GM12878 (cell line): ENCODE results near the gene IPPK. TPM values are rescaled to one million over a fixed set of nuclear protein-coding genes. Genes with fewer than 3 reads are reported as not detected.

Experiments used
- ATAC-seq: fragments of 200-7000 bp; cut with Tn5 transposase; 3 replicates; pipeline ENCODE4 v1.9.1; 2020; ENCODE audit warnings: mild to moderate bottlenecking, moderate library complexity
- BruUV-seq: library from RNA; stranded (reverse); fragments of 400-500 nt; replicated peaks from 2 replicates; lab custom pipeline; 2021; lab: Mats Ljungman, UMichigan
- CTCF ChIA-PET: fragments of 300-600 bp; sonication (Branson Sonifier 250); formaldehyde crosslinking; extraction: SDS; loops from one replicate; lab custom pipeline; 2021; ENCODE audit warnings: inconsistent platforms; lab: Yijun Ruan, JAX
- POLR2A ChIA-PET: fragments of 350-600 bp; formaldehyde crosslinking; extraction: SDS; loops from one replicate; lab custom pipeline; 2021; ENCODE audit warnings: inconsistent platforms; lab: Charles Lee
- RAD21 ChIA-PET: fragments of 300-600 bp; sonication (Branson Sonifier 250); formaldehyde crosslinking; loops from one replicate; lab custom pipeline; 2023; ENCODE audit warnings: antibody characterized with exemption; ENCODE audit not compliant: unreplicated experiment; lab: Charles Lee
- SMC1A ChIA-PET: fragments of 300-600 bp; sonication (Branson Sonifier 250); formaldehyde crosslinking; loops from one replicate; lab custom pipeline; 2023; ENCODE audit not compliant: unreplicated experiment, uncharacterized antibody; lab: Charles Lee
- DNase-seq: peaks from one replicate; pipeline ENCODE4 v3.0.0-alpha.2; 2011; ENCODE audit warnings: low read depth, low spot score
- FAIRE-seq: peaks from 3 replicates; lab custom pipeline; 2011; peaks lifted over from hg19 to GRCh38; lab: Jason Lieb, UNC
- H2AFZ ChIP-seq: 2 replicates; pipeline ENCODE4 v1.6.0; 2011; ENCODE audit warnings: low read depth, low read length, control low read depth; ENCODE audit not compliant: control insufficient read depth
- H3K27ac ChIP-seq: 2 replicates; pipeline ENCODE4 v1.5.1; 2011; ENCODE audit warnings: control low read depth; ENCODE audit not compliant: control insufficient read depth, insufficient read depth
- H3K27me3 ChIP-seq, 2 experiments: replicated peaks in 1 of 2; 2 replicates each; pipeline versions ENCODE4 v1.6.0 to v1.6.1; 2011; ENCODE audit warnings: low read length in 1 of 2; ENCODE audit not compliant: control insufficient read depth in 2 of 2, insufficient read depth in 2 of 2
- H3K36me3 ChIP-seq, 2 experiments: 2 replicates each; pipeline ENCODE4 v1.5.1; 2011; ENCODE audit warnings: low read length in 1 of 2; ENCODE audit not compliant: control insufficient read depth in 2 of 2, insufficient read depth in 2 of 2
- H3K4me1 ChIP-seq: 2 replicates; pipeline ENCODE4 v1.6.1; 2011; ENCODE audit warnings: mild to moderate bottlenecking, low read length, moderate library complexity, mixed read lengths; ENCODE audit not compliant: control insufficient read depth, insufficient read depth
- H3K4me2 ChIP-seq: 2 replicates; pipeline ENCODE4 v1.6.0; 2011; ENCODE audit warnings: control low read depth; ENCODE audit not compliant: control insufficient read depth, insufficient read depth
- H3K4me3 ChIP-seq: fragments of 200-600 bp; sonication (generic); 2 replicates; pipeline ENCODE4 v1.5.1; 2016
- H3K79me2 ChIP-seq: 2 replicates; pipeline ENCODE4 v1.6.0; 2011; ENCODE audit warnings: low read length; ENCODE audit not compliant: control insufficient read depth, insufficient read depth
- H3K9ac ChIP-seq: 2 replicates; pipeline ENCODE4 v1.8.0; 2011; ENCODE audit warnings: low read length, control low read depth, mixed read lengths; ENCODE audit not compliant: control insufficient read depth, insufficient read depth
- H3K9me3 ChIP-seq: replicated peaks from 3 replicates; pipeline ENCODE4 v1.5.1; 2011; ENCODE audit warnings: mild to moderate bottlenecking, low read length; ENCODE audit not compliant: control insufficient read depth, insufficient read depth
- H4K20me1 ChIP-seq: 2 replicates; pipeline ENCODE4 v1.6.0; 2011; ENCODE audit not compliant: control insufficient read depth, insufficient read depth
- RFX5 ChIP-seq: IDR thresholded peaks from 2 replicates; pipeline ENCODE4 v1.6.1; 2011; ENCODE audit warnings: low read depth, low read length, improper control_type of control experiment
- ZNF274 ChIP-seq: IDR thresholded peaks from one replicate; pipeline ENCODE4 v1.8.0; 2011; ENCODE audit not compliant: insufficient read length, insufficient read depth
- ZNF592 ChIP-seq: fragments of 450-650 bp; IDR thresholded peaks from 2 replicates; pipeline ENCODE4 v1.6.1; 2017; ENCODE audit warnings: mild to moderate bottlenecking, moderate library complexity
- WGBS: methylation state at CpG from one replicate; pipeline ENCODE4 v1.1.6; 2016; ENCODE audit warnings: low lambda C conversion rate; ENCODE audit not compliant: insufficient replicate concordance, insufficient coverage; ENCODE audit errors: missing lambda C conversion rate; 5-methylcytosine and 5-hydroxymethylcytosine counted together
- in situ Hi-C: fragments of 300-500 bp; cut with MboI; formaldehyde crosslinking; loops from 9 replicates; pipeline ENCODE4 v1.14.3; 2018; ENCODE audit warnings: mixed read lengths
- intact Hi-C: fragments of 100-400 bp; cut with micrococcal nuclease; formaldehyde crosslinking; loops from one replicate; pipeline ENCODE4 v1.14.2; 2022; ENCODE audit not compliant: unreplicated experiment
- polyA plus RNA-seq, 11 experiments: library from polyadenylated mRNA; depleted of rRNA in 4 of 11; unstranded in 6 of 11; stranded (reverse) in 5 of 11; fragments of >200 nt; fragmentation: Nextera tagmentation in 4 of 11; fragmentation: Illumina TruSeq in 1 of 11; extraction: Ambion mirVana in 4 of 11; extraction: Trizol in 1 of 11; gene quantifications; 1 replicate in 1 of 11; 2 replicates in 10 of 11; pipeline versions ENCODE4 v1.2.1 to v1.2.3, GENCODE V29; 2011 to 2016; ENCODE audit warnings: inconsistent platforms in 2 of 11, missing spikeins in 2 of 11, low read depth in 1 of 11
- total RNA-seq, 4 experiments: library from RNA; depleted of rRNA in 3 of 4; stranded (reverse); fragments of >200 nt in 3 of 4; fragmentation: Illumina TruSeq in 1 of 4; extraction: Trizol in 1 of 4; gene quantifications; 2 replicates each; pipeline versions ENCODE4 v1.2.1 to v1.2.3, GENCODE V29; 2013 to 2021

Gene IPPK
- total and polyA plus RNA-seq, 10 of the 15 experiments (the other 5 are each of a cell fraction or from before 2014, with no cell fraction given) = 2.1 to 22.1 (median 11.4) TPM

- H3K4me2 ChIP-seq = no peak overlapping the region
- H4K20me1 ChIP-seq = no peaks in the 10 kb centered on the region
- ChIA-PET SMC1A (no interaction called here), CTCF (interaction anchor here (1.0 to 1.1 kb wide), 2 partner anchors 10 to 49 kb away, joined by 3 to 4 read pairs; no protein-coding TSS in a partner anchor), POLR2A (no interaction called here), RAD21 (no interaction called here)
- H3K9me3 ChIP-seq = no peaks in the 10 kb centered on the region; the same call in 2 of the 3 replicates
- intact Hi-C loops (no loop called here), in situ Hi-C loops (no loop called here)
- WGBS = 100% methylated on average over 5 of the region's 5 CpGs
- no peak for ATAC-seq
- DNase-seq = no peak
- H3K4me1 ChIP-seq = no peaks in the 10 kb centered on the region
- H3K79me2 ChIP-seq = no peaks in the 10 kb centered on the region
- no peaks in the 10 kb centered on the region for H3K27me3 ChIP-seq
- BruUV-seq = no TSS peak
- FAIRE-seq = no peak
- H3K9ac ChIP-seq = no peak overlapping the region
- H3K36me3 ChIP-seq = peaks cover 13 to 31% of the 10 kb centered on the region in 2 experiments
- no peak overlapping the region for H3K4me3 ChIP-seq
- no peak for TF ChIP-seq ZNF274
- no peak overlapping the region for H3K27ac ChIP-seq
- H2AFZ ChIP-seq = no peak overlapping the region
These were observed 20.9 kb downstream of the IPPK start for GRCh38 chr9:92649007-92649406.

DNA sequence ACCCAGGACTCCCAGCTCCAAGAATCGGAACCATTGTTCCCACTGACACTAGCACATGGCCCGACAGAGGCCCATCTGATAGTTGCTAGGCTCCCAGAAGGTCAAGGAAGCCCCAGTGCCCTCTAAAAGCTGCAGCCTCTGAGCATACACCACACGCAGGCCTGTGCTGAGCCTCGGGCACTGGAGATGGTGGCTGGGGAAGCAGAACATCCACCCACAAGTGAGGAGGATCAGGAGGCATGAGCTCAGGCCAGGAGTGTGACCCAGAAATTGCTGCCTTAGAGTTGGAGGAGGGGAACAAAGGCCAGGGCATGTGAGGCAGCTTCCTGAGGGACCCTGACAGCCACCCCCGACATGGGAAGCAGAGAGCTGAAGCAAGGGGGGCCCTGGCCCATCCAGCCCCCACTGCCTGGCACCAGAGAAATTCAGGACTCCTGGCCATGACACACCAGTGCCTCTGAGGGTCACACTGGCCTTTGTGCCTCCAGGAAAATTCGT, 21.4 kb downstream of the IPPK start:
- Histone ChIP-seq H3K27me3 (no peaks in the 10 kb centered on the region), H3K27ac (no peak overlapping the region), H3K36me3 (peaks cover 13 to 29% of the 10 kb centered on the region in 2 experiments), H4K20me1 (no peaks in the 10 kb centered on the region), H3K4me3 (no peak overlapping the region), H2AFZ (no peak overlapping the region), H3K9ac (no peak overlapping the region), H3K4me2 (no peak overlapping the region), H3K4me1 (no peaks in the 10 kb centered on the region), H3K79me2 (no peaks in the 10 kb centered on the region), H3K9me3 (no peaks in the 10 kb centered on the region; the same call in 2 of the 3 replicates)
- ATAC-seq = no peak
- SMC1A ChIA-PET = interaction anchor here (0.7 kb wide), 1 partner anchor 320 kb away, joined by 3 read pairs; no protein-coding TSS in a partner anchor
- POLR2A ChIA-PET = no interaction called here
- 91% methylated on average over 6 of the region's 6 CpGs for WGBS
- RAD21 ChIA-PET = interaction anchor here (1.0 kb wide), 1 partner anchor 509 kb away, joined by 3 read pairs; no protein-coding TSS in a partner anchor
- CTCF ChIA-PET = interaction anchor here (1.0 to 1.1 kb wide), 2 partner anchors 9 to 50 kb away, joined by 3 to 4 read pairs; no protein-coding TSS in a partner anchor
- BruUV-seq = no TSS peak
- FAIRE-seq = no peak
- TF ChIP-seq RFX5 (no peak), ZNF592 (no peak)
- no peak for DNase-seq
- in situ Hi-C loops (no loop called here), intact Hi-C loops (no loop called here)
